IPS-20b (cell line): ENCODE measurements around the gene ACTN4.

Experiments
- H3K27ac ChIP-seq: one replicate; pipeline ENCODE4 v1.5.1; 2013; ENCODE audit warnings: low read length
- H3K27me3 ChIP-seq: 2 replicates; pipeline ENCODE4 v1.6.1; 2013; ENCODE audit warnings: mild to moderate bottlenecking, low read length, inconsistent platforms; ENCODE audit not compliant: insufficient read depth
- H3K36me3 ChIP-seq: 2 replicates; pipeline ENCODE4 v1.6.1; 2013; ENCODE audit warnings: low read depth, mild to moderate bottlenecking, inconsistent platforms, low read length, moderate library complexity; ENCODE audit not compliant: insufficient read depth
- H3K4me1 ChIP-seq: 2 replicates; pipeline ENCODE4 v1.6.1; 2013; ENCODE audit warnings: mild to moderate bottlenecking, control low read depth, inconsistent platforms, low read length, moderate library complexity; ENCODE audit not compliant: insufficient read depth
- H3K4me3 ChIP-seq: 2 replicates; pipeline ENCODE4 v1.5.1; 2013; ENCODE audit warnings: mild to moderate bottlenecking, low read length, inconsistent platforms
- H3K9ac ChIP-seq: 2 replicates; pipeline ENCODE4 v1.6.1; 2013; ENCODE audit warnings: low read depth, mild to moderate bottlenecking, inconsistent platforms, low read length, moderate library complexity
- H3K9me3 ChIP-seq: 2 replicates; pipeline ENCODE4 v1.6.1; 2013; ENCODE audit warnings: mild to moderate bottlenecking, low read depth, low read length, inconsistent platforms; ENCODE audit not compliant: insufficient read depth

Gene ACTN4

DNA sequence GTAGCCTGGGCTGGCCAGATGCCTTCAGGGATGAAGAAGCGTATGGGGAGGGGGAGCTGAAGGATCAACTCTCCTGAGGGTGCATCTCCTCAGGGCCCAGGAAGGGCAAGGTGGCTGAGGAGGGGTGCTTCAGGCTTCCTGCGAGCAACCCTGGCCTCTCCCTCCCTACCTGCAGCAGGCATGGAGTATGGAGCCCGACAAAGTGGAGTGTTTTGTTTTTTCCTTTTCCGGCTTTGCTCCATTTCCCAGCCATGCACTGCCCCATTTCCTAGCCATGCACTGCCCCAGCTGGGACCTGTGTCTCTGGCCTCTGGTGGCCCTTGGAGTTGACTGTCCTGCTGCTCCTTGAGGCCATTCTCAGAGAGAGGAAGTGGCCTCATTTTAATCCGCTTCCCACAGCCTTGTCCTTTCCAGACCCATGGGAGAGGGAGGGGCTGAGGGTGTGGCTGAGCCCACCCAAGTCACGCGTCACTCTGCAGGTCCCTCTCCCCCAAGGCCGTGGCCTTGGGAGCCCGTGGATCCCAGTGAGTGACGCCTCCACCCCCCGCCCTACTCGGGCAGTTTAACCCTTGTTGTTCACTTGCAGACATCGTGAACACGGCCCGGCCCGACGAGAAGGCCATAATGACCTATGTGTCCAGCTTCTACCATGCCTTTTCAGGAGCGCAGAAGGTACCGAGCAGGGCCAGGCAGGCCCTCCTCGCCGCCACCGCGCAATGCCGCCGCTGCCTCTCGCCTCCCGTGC, 62.4 kb downstream of the ACTN4 start:
- Histone ChIP-seq H3K9ac (no peak overlapping the region), H3K4me1 (no peaks in the 10 kb centered on the region), H3K36me3 (peaks cover 100% of the 10 kb centered on the region), H3K27ac (no peak overlapping the region), H3K27me3 (no peaks in the 10 kb centered on the region), H3K4me3 (no peak overlapping the region), H3K9me3 (no peaks in the 10 kb centered on the region)

DNA sequence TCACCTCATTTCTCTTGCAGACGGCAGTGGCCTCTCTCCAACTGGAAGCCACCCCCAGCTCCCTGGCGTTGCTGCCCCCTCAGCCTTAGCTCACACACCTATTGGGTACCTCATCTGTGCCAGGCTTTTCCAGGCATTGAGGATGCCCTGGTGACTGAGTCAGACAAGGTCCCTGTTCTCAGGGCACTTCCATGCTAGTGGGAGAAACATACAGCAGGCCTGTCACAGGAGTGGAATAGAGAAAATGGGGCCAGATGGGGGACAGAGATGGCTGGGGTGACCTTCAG, 62.9 kb downstream of the ACTN4 start:
- H3K9me3 ChIP-seq: no peaks in the 10 kb centered on the region
- H3K4me1 ChIP-seq: no peaks in the 10 kb centered on the region
- no peak overlapping the region for H3K9ac ChIP-seq
- H3K27ac ChIP-seq: no peak overlapping the region
- no peak overlapping the region for H3K4me3 ChIP-seq
- H3K36me3 ChIP-seq: peaks cover 98% of the 10 kb centered on the region
- H3K27me3 ChIP-seq: no peaks in the 10 kb centered on the region

DNA sequence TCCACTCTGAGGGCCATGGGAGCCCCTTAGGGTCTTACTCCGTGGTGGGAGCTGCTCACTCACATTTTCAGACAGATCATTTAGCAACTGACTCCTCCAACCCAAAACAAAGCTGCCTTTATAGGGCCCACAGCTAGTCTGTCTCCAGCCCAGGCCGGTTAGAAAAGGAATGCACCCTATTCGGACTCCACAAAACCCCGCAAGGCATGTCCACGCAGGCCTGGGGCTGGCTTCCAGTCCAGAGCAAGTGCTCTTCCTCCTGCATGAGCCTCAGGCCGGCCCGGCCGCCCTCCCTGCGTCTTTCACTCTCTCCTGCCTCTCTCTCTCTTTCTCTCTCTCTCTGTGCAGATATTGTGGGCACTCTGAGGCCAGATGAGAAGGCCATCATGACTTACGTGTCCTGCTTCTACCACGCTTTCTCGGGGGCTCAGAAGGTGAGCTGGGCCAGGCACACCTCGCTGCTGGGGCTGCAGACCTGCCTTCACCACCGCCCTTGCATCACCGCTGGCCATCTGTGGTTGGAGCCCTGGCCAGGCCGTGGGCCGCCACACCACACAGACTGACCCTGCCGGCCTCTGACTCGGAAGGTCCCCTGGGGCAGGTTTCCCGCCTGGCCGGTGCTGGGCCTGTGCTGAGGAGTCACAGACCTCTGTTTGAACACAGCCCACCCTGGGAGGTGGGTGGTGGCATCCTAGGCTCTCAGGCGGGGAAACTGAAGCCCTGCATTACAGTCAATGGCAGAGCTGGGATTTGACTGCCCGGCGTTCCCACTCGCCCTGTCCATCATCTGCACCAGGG, 63.7 kb downstream of the ACTN4 start:
- H3K4me3 ChIP-seq: no peak overlapping the region
- H3K9ac ChIP-seq: no peak overlapping the region
- H3K36me3 ChIP-seq: peaks cover 96% of the 10 kb centered on the region
- H3K4me1 ChIP-seq: no peaks in the 10 kb centered on the region
- no peaks in the 10 kb centered on the region for H3K27me3 ChIP-seq
- no peak overlapping the region for H3K27ac ChIP-seq
- no peaks in the 10 kb centered on the region for H3K9me3 ChIP-seq

GRCh38 chr19:38711726-38712153, 64.3 kb downstream of the ACTN4 start:
- no peaks in the 10 kb centered on the region for H3K27me3 ChIP-seq
- no peak overlapping the region for H3K9ac ChIP-seq
- H3K4me1 ChIP-seq: no peaks in the 10 kb centered on the region
- no peaks in the 10 kb centered on the region for H3K9me3 ChIP-seq
- no peak overlapping the region for H3K4me3 ChIP-seq
- no peak overlapping the region for H3K27ac ChIP-seq
- H3K36me3 ChIP-seq: peaks cover 96% of the 10 kb centered on the region

DNA sequence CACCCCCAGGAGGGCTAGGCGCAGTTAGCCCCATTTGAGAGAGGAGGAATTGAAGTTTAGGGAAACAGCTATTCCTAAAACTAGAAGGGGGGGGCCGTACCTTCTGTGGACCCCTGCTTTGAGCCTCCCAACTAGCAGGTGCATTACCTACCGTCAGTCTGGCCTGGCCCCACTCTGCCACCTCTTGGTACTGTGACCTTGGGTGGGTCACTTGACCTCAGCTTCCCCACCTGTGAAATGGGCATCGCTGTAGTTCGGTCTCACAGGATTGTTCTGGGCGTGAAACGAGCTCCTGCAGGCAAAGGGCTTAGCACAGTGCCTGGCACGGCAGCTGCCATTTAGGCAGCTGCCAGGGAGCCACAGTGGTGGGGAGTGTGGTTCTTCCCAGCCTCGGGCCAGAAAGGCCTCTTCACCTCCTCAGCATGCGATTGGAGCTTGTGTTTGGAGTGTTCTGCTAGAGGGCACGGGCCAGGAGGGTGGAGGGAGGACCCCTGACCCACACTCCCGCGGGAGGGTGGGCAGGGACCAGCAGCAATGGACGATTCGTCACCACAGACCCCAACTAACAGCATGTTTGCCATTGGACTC, 64.8 kb downstream of the ACTN4 start:
- Histone ChIP-seq H3K9me3 (no peaks in the 10 kb centered on the region), H3K4me3 (no peak overlapping the region), H3K27me3 (no peaks in the 10 kb centered on the region), H3K36me3 (peaks cover 96% of the 10 kb centered on the region), H3K9ac (no peak overlapping the region), H3K27ac (no peak overlapping the region), H3K4me1 (no peaks in the 10 kb centered on the region)

GRCh38 chr19:38713227-38713649, 65.8 kb downstream of the ACTN4 start:
- Histone ChIP-seq H3K27ac (no peak overlapping the region), H3K27me3 (no peaks in the 10 kb centered on the region), H3K9ac (no peak overlapping the region), H3K9me3 (no peaks in the 10 kb centered on the region), H3K36me3 (peaks cover 96% of the 10 kb centered on the region), H3K4me3 (no peak overlapping the region), H3K4me1 (no peaks in the 10 kb centered on the region)

DNA sequence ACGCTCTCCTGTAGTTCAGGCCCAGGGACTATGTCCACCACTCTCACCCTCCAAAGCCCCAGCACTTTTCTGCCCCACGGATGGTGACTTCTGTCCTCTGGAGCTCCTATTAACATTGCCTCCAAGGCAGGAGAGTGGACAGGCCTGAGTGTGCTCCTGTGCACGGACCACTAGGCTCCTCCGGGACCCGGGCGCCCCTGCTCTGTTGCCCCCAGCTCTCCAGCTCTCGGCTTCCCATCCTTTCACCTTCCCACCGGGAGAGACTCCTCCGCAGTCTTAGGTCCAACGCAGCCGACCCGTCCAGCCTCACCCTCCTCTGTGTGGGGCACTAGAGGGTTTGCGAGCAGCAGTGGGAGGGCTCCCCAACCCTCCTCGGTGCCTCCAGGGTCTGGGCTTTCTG, 66.4 kb downstream of the ACTN4 start:
- no peaks in the 10 kb centered on the region for H3K27me3 ChIP-seq
- H3K9me3 ChIP-seq: no peaks in the 10 kb centered on the region
- H3K4me1 ChIP-seq: no peaks in the 10 kb centered on the region
- peaks cover 95% of the 10 kb centered on the region for H3K36me3 ChIP-seq
- H3K4me3 ChIP-seq: no peak overlapping the region
- H3K9ac ChIP-seq: no peak overlapping the region
- no peak overlapping the region for H3K27ac ChIP-seq

DNA sequence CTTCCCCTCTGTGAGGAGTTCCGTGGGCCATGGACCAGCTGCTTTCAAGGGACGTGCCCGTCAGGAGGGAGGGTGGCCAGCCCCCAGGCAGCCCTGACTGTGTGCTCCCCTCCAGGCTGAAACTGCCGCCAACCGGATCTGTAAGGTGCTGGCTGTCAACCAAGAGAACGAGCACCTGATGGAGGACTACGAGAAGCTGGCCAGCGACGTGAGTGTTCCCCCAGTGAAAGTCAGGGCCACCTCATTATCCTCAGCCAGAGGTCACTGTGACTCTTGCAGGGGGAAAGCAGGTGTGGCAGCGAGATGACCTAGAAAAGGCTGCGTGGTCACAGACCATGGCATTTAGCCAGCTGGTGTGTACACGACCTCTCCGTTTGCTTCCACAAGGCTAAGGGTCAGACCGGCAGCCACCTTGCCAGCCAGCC, 66.9 kb downstream of the ACTN4 start:
- H3K4me1 ChIP-seq: no peaks in the 10 kb centered on the region
- no peaks in the 10 kb centered on the region for H3K27me3 ChIP-seq
- no peaks in the 10 kb centered on the region for H3K9me3 ChIP-seq
- no peak overlapping the region for H3K27ac ChIP-seq
- H3K9ac ChIP-seq: no peak overlapping the region
- peaks cover 94% of the 10 kb centered on the region for H3K36me3 ChIP-seq
- no peak overlapping the region for H3K4me3 ChIP-seq

DNA sequence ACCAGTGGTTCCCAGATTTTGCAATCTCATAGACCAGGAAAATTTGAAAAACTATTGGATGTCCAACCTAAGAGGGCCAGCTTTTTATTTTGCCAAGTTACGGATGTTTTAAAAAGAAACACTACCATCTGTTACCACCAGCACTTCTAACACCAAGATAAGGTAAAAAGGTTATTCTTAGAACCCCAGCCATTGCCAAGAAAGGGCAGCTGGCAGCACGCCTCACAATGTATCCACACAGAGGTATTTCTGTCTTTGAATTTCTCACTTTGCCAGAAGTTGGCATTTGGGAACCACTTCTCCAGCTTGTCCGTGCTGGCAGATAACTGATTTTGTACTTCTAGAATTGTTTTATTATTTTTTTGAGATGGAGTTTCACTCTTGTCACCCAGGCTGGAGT, 68.1 kb downstream of the ACTN4 start:
- Histone ChIP-seq H3K27ac (no peak overlapping the region), H3K9me3 (no peaks in the 10 kb centered on the region), H3K4me1 (no peaks in the 10 kb centered on the region), H3K36me3 (peaks cover 94% of the 10 kb centered on the region), H3K4me3 (no peak overlapping the region), H3K9ac (no peak overlapping the region), H3K27me3 (no peaks in the 10 kb centered on the region)

DNA sequence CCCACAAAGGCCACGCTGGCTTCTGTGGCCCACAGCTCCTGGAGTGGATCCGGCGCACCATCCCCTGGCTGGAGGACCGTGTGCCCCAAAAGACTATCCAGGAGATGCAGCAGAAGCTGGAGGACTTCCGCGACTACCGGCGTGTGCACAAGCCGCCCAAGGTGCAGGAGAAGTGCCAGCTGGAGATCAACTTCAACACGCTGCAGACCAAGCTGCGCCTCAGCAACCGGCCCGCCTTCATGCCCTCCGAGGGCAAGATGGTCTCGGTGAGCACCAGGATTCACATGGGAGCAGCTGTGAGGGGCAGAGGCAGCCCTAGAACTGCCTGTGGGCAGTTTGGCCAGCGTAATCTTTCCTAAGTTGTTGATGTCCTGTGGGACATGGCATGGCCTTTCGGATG, 69.6 kb downstream of the ACTN4 start:
- H3K36me3 ChIP-seq: peaks cover 94% of the 10 kb centered on the region
- H3K9ac ChIP-seq: no peak overlapping the region
- no peaks in the 10 kb centered on the region for H3K4me1 ChIP-seq

GRCh38 chr19:38717855-38718254, 70.4 kb downstream of the ACTN4 start:
- no peak overlapping the region for H3K9ac ChIP-seq

More for the DNA sequence above, 69.6 kb downstream of the ACTN4 start:
- H3K4me3 ChIP-seq: no peak overlapping the region
- no peaks in the 10 kb centered on the region for H3K27me3 ChIP-seq
- H3K27ac ChIP-seq: no peak overlapping the region
- H3K9me3 ChIP-seq: no peaks in the 10 kb centered on the region

More at GRCh38 chr19:38717855-38718254, 70.4 kb downstream of the ACTN4 start:
- Histone ChIP-seq H3K4me1 (no peaks in the 10 kb centered on the region), H3K27me3 (no peaks in the 10 kb centered on the region), H3K4me3 (no peak overlapping the region), H3K27ac (no peak overlapping the region), H3K9me3 (no peaks in the 10 kb centered on the region), H3K36me3 (peaks cover 94% of the 10 kb centered on the region)
